GM23338 (cell line): ENCODE data around the gene ABCG2. TPM values are rescaled to one million over a fixed set of nuclear protein-coding genes. Genes with fewer than 3 reads are reported as not detected.

Experiments used
- ATAC-seq: fragments of 200-7000 bp; cut with Tn5 transposase; 3 replicates; pipeline ENCODE4 v1.9.1; 2020
- DNase-seq: peaks from one replicate; pipeline ENCODE4 v3.0.0-alpha.2; 2015; ENCODE audit warnings: low spot score
- H2AFZ ChIP-seq: fragments of 200-600 bp; sonication (generic); 2 replicates; pipeline ENCODE4 v1.8.0; 2016; ENCODE audit warnings: antibody characterized with exemption, mild to moderate bottlenecking, moderate library complexity
- H3F3A ChIP-seq: fragments of 200-600 bp; sonication (generic); replicated peaks from 2 replicates; pipeline ENCODE4 v1.8.0; 2017; ENCODE audit warnings: antibody characterized with exemption, mixed run types, low read depth
- H3K27ac ChIP-seq: fragments of 200-600 bp; sonication (generic); 2 replicates; pipeline ENCODE4 v1.6.1; 2016; ENCODE audit warnings: low read depth
- H3K27me3 ChIP-seq: fragments of 200-600 bp; sonication (generic); 2 replicates; pipeline ENCODE4 v1.8.0; 2016; ENCODE audit warnings: mild to moderate bottlenecking, mixed run types, moderate library complexity; ENCODE audit not compliant: insufficient read depth
- H3K36me3 ChIP-seq: fragments of 200-600 bp; sonication (generic); 2 replicates; pipeline ENCODE4 v1.8.0; 2016; ENCODE audit warnings: mild to moderate bottlenecking; ENCODE audit not compliant: insufficient read depth
- H3K4me1 ChIP-seq: fragments of 200-600 bp; sonication (generic); 2 replicates; pipeline ENCODE4 v1.8.0; 2016; ENCODE audit warnings: mild to moderate bottlenecking, moderate library complexity; ENCODE audit not compliant: insufficient read depth
- H3K4me2 ChIP-seq: fragments of 200-600 bp; sonication (generic); 2 replicates; pipeline ENCODE4 v1.7.1; 2017; ENCODE audit warnings: mixed run types
- H3K4me3 ChIP-seq: fragments of 200-600 bp; sonication (generic); 2 replicates; pipeline ENCODE4 v1.6.1; 2016; ENCODE audit warnings: mixed run types
- H3K79me2 ChIP-seq: fragments of 200-600 bp; sonication (generic); replicated peaks from 2 replicates; pipeline ENCODE4 v1.8.0; 2017; ENCODE audit warnings: mild to moderate bottlenecking; ENCODE audit not compliant: insufficient read depth
- H3K9me2 ChIP-seq: fragments of 200-600 bp; sonication (generic); 2 replicates; pipeline ENCODE4 v1.8.0; 2017; ENCODE audit not compliant: insufficient read depth
- H4K20me1 ChIP-seq: fragments of 200-600 bp; sonication (generic); replicated peaks from 2 replicates; pipeline ENCODE4 v1.8.0; 2017; ENCODE audit warnings: mild to moderate bottlenecking; ENCODE audit not compliant: insufficient read depth
- H3K27ac Mint-ChIP-seq: 2 replicates; pipeline ENCODE4 v1.8.0; 2020; ENCODE audit warnings: inconsistent platforms, mild to moderate bottlenecking, moderate library complexity, mixed read lengths
- H3K27me3 Mint-ChIP-seq: 3 replicates; pipeline ENCODE4 v1.8.0; 2022; ENCODE audit warnings: low read depth, mild to moderate bottlenecking, moderate library complexity, mixed read lengths, inconsistent platforms; ENCODE audit not compliant: insufficient read depth, poor library complexity
- H3K36me3 Mint-ChIP-seq: 3 replicates; pipeline ENCODE4 v1.8.0; 2021; ENCODE audit warnings: low read depth, mild to moderate bottlenecking, inconsistent platforms, moderate library complexity, mixed read lengths
- H3K4me1 Mint-ChIP-seq: 3 replicates; pipeline ENCODE4 v1.8.0; 2020; ENCODE audit warnings: mild to moderate bottlenecking, inconsistent platforms, mixed read lengths
- H3K4me3 Mint-ChIP-seq: 3 replicates; pipeline ENCODE4 v1.8.0; 2021; ENCODE audit warnings: moderate library complexity, mild to moderate bottlenecking, inconsistent platforms, mixed read lengths
- H3K9me3 Mint-ChIP-seq: 3 replicates; pipeline ENCODE4 v1.8.0; 2020; ENCODE audit warnings: moderate library complexity, mild to moderate bottlenecking, inconsistent platforms, mixed read lengths
- CREB1 ChIP-seq: fragments of 250-450 bp; sonication (Bioruptor Pico); IDR thresholded peaks from 2 replicates; pipeline ENCODE4 v1.5.0; 2020; ENCODE audit warnings: low read depth, mild to moderate bottlenecking, moderate library complexity
- CTCF ChIP-seq, 2 experiments: fragments of 200-600 bp in 1 of 2; sonication (generic) in 1 of 2; conservative IDR thresholded peaks; 2 replicates each; pipeline versions ENCODE4 v1.5.1 to v1.6.1; 2016 to 2017; ENCODE audit warnings: antibody characterized with exemption in 2 of 2, low read depth in 2 of 2, mild to moderate bottlenecking in 2 of 2, moderate library complexity in 1 of 2
- ETS1 ChIP-seq: IDR thresholded peaks from 2 replicates; pipeline ENCODE4 v1.6.1; 2016; ENCODE audit warnings: antibody characterized with exemption
- EZH2 ChIP-seq: fragments of 200-600 bp; sonication (generic); IDR thresholded peaks from one replicate; pipeline ENCODE4 v1.8.0; 2017; ENCODE audit warnings: antibody characterized with exemption, mild to moderate bottlenecking, low read depth; ENCODE audit not compliant: unreplicated experiment
- EZH2phosphoT487 ChIP-seq: fragments of 200-600 bp; sonication (generic); IDR thresholded peaks from one replicate; pipeline ENCODE4 v1.8.1; 2018; ENCODE audit warnings: antibody characterized with exemption; ENCODE audit not compliant: unreplicated experiment
- JUNB ChIP-seq: IDR thresholded peaks from one replicate; pipeline ENCODE4 v1.6.1; 2016; ENCODE audit warnings: antibody characterized with exemption; ENCODE audit not compliant: unreplicated experiment
- NANOG ChIP-seq: IDR thresholded peaks from 2 replicates; pipeline ENCODE4 v1.6.1; 2016; ENCODE audit warnings: antibody characterized with exemption, borderline replicate concordance
- POLR2AphosphoS5 ChIP-seq: IDR thresholded peaks from 2 replicates; pipeline ENCODE4 v1.6.1; 2016; ENCODE audit warnings: antibody characterized with exemption, low read depth
- REST ChIP-seq: IDR thresholded peaks from one replicate; pipeline ENCODE4 v1.6.1; 2018; ENCODE audit warnings: antibody characterized with exemption; ENCODE audit not compliant: unreplicated experiment
- STAT1 ChIP-seq: IDR thresholded peaks from one replicate; pipeline ENCODE4 v1.6.1; 2016; ENCODE audit warnings: antibody characterized with exemption; ENCODE audit not compliant: unreplicated experiment
- ZNF114 ChIP-seq: fragments of 250-450 bp; sonication (Bioruptor Pico); IDR thresholded peaks from 2 replicates; pipeline ENCODE4 v1.5.0; 2020; ENCODE audit warnings: mild to moderate bottlenecking, moderate library complexity
- ZNF331 ChIP-seq: fragments of 250-450 bp; sonication (Bioruptor Pico); IDR thresholded peaks from 2 replicates; pipeline ENCODE4 v1.5.0; 2020; ENCODE audit warnings: low read depth, mild to moderate bottlenecking, moderate library complexity
- ZNF462 ChIP-seq: fragments of 250-450 bp; sonication (Bioruptor Pico); IDR thresholded peaks from 2 replicates; pipeline ENCODE4 v1.5.0; 2020; ENCODE audit warnings: mild to moderate bottlenecking, moderate library complexity
- polyA plus RNA-seq: library from polyadenylated mRNA; unstranded; fragments of >200 nt; fragmentation: Nextera tagmentation; extraction: Ambion mirVana; gene quantifications from 2 replicates; pipeline ENCODE4 v1.2.1, GENCODE V29; 2016
- total RNA-seq: library from RNA; depleted of rRNA; stranded (reverse); fragments of >200 nt; shearing (Covaris generic); gene quantifications from 2 replicates; pipeline ENCODE4 v1.2.3, GENCODE V29; 2014

The ABCG2 gene
- total and polyA plus RNA-seq, 2 experiments from 2014 or later, result 1.5 to 10.6 TPM

GRCh38 chr4:88080626-88081025 is 77.8 kb downstream of the ABCG2 start:
- H3K4me3 Mint-ChIP-seq, result no peak overlapping the region
- no peaks in the 10 kb centered on the region for H3K27me3 Mint-ChIP-seq
- H3K4me1 Mint-ChIP-seq, result no peaks in the 10 kb centered on the region; the same call in 2 of the 3 replicates

More at GRCh38 chr4:88080626-88081025, 77.8 kb downstream of the ABCG2 start:
- Histone ChIP-seq H3K4me2 (no peak overlapping the region), H3K27ac (no peak overlapping the region), H3K4me1 (no peaks in the 10 kb centered on the region), H3K36me3 (peaks cover 5% of the 10 kb centered on the region), H3F3A (no peaks in the 10 kb centered on the region), H3K9me2 (no peaks in the 10 kb centered on the region), H4K20me1 (no peaks in the 10 kb centered on the region), H3K4me3 (no peak overlapping the region), H3K79me2 (no peaks in the 10 kb centered on the region), H2AFZ (no peak overlapping the region), H3K27me3 (no peaks in the 10 kb centered on the region)
- H3K27ac Mint-ChIP-seq, result no peak overlapping the region
- no peak for DNase-seq
- TF ChIP-seq ETS1 (no peak), POLR2AphosphoS5 (no peak), ZNF462 (no peak), CREB1 (CRISPR knock-in tag) (no peak), REST (no peak), CTCF (conservative IDR thresholded peaks at IDR 0.05; ENCODE audit: low read depth in 2 of 2) (no peak), EZH2phosphoT487 (no peak), EZH2 (no peak), ZNF331 (no peak), JUNB (no peak), NANOG (no peak), ZNF114 (CRISPR knock-in tag) (no peak), STAT1 (no peak)
- ATAC-seq, result no peak
- H3K9me3 Mint-ChIP-seq, result no peaks in the 10 kb centered on the region
- H3K36me3 Mint-ChIP-seq, result peaks cover 3% of the 10 kb centered on the region; the same call in 2 of the 3 replicates
